Measurements from ENCODE around the gene FAT1. TPM values are rescaled to one million over a fixed set of nuclear protein-coding genes. Genes with fewer than 3 reads are reported as not detected.

The FAT1 gene
- total RNA-seq, 4 donors from 2014 or later = 2.3 to 9.7 (median 4.8) TPM

- TF ChIP-seq POLR2A (IDR thresholded peaks at IDR 0.05) (no peak), CTCF (IDR thresholded peaks at IDR 0.05 in 4 of 5, conservative IDR thresholded peaks at IDR 0.05 in 1 of 5) (no peak)
- Histone ChIP-seq H3K36me3 (no peaks in the 10 kb centered on the region), H3K27me3 (no peaks in the 10 kb centered on the region), H3K27ac (no peak overlapping the region), H3K4me3 (no peak overlapping the region), H3K9me3 (no peaks in the 10 kb centered on the region), H3K4me1 (peaks cover 6 to 10% of the 10 kb centered on the region in 2 donors)
- intact Hi-C loops (cut with DNase I; ENCODE audit: low total_unique reads) = no loop called here
- in situ Hi-C loops (cut with MboI; ENCODE audit: low sequenced_read_pairs in 4 of 4) = no loop called here
- DNase-seq (no peak), ATAC-seq (no peak)
Measured at GRCh38 chr4:186704057-186704456, 19.6 kb downstream of the FAT1 start.

GRCh38 chr4:186703510-186703909 is 20.1 kb downstream of the FAT1 start:
- Histone ChIP-seq H3K27me3 (no peaks in the 10 kb centered on the region), H3K4me1 (peaks cover 6 to 10% of the 10 kb centered on the region in 2 donors), H3K4me3 (no peak overlapping the region), H3K9me3 (no peaks in the 10 kb centered on the region), H3K36me3 (no peaks in the 10 kb centered on the region), H3K27ac (no peak overlapping the region)
- DNase-seq (no peak), ATAC-seq (no peak)
- no peak for TF ChIP-seq POLR2A (IDR thresholded peaks at IDR 0.05)
- TF ChIP-seq CTCF (IDR thresholded peaks at IDR 0.05 in 4 of 5, conservative IDR thresholded peaks at IDR 0.05 in 1 of 5) = no peak
- in situ Hi-C loops (cut with MboI; ENCODE audit: low sequenced_read_pairs in 4 of 4) (no loop called here), intact Hi-C loops (cut with DNase I; ENCODE audit: low total_unique reads) (no loop called here)

- intact Hi-C loops (cut with DNase I; ENCODE audit: low total_unique reads) (no loop called here), in situ Hi-C loops (cut with MboI; ENCODE audit: low sequenced_read_pairs in 4 of 4) (no loop called here)
- Histone ChIP-seq H3K4me1 (peaks cover 6 to 10% of the 10 kb centered on the region in 2 donors), H3K9me3 (no peaks in the 10 kb centered on the region), H3K27ac (no peak overlapping the region), H3K36me3 (no peaks in the 10 kb centered on the region), H3K27me3 (no peaks in the 10 kb centered on the region), H3K4me3 (no peak overlapping the region)
- DNase-seq (no peak), ATAC-seq (no peak)
- TF ChIP-seq CTCF (IDR thresholded peaks at IDR 0.05 in 4 of 5, conservative IDR thresholded peaks at IDR 0.05 in 1 of 5) = no peak
- TF ChIP-seq POLR2A (IDR thresholded peaks at IDR 0.05) = no peak
Measured at GRCh38 chr4:186702940-186703339, 20.7 kb downstream of the FAT1 start.

GRCh38 chr4:186702297-186702696 is 21.4 kb downstream of the FAT1 start:
- in situ Hi-C loops (cut with MboI; ENCODE audit: low sequenced_read_pairs in 4 of 4) = no loop called here
- intact Hi-C loops (cut with DNase I; ENCODE audit: low total_unique reads) = no loop called here
- Histone ChIP-seq H3K27ac (peak overlapping the region in 1 of 4 donors; percentile 58), H3K4me3 (no peak overlapping the region), H3K36me3 (no peaks in the 10 kb centered on the region), H3K27me3 (no peaks in the 10 kb centered on the region), H3K4me1 (peaks cover 6 to 10% of the 10 kb centered on the region in 2 donors), H3K9me3 (no peaks in the 10 kb centered on the region)
- no peak for TF ChIP-seq CTCF (IDR thresholded peaks at IDR 0.05 in 4 of 5, conservative IDR thresholded peaks at IDR 0.05 in 1 of 5)
- TF ChIP-seq POLR2A (IDR thresholded peaks at IDR 0.05) = no peak
- DNase-seq (no peak), ATAC-seq (no peak)

- Histone ChIP-seq H3K4me3 (no peak overlapping the region), H3K36me3 (no peaks in the 10 kb centered on the region), H3K27me3 (no peaks in the 10 kb centered on the region), H3K9me3 (no peaks in the 10 kb centered on the region), H3K4me1 (peaks cover 6 to 10% of the 10 kb centered on the region in 2 donors), H3K27ac (peak overlapping the region; percentile 49 to 60 (median 57))
- in situ Hi-C loops (cut with MboI; ENCODE audit: low sequenced_read_pairs in 4 of 4) (no loop called here), intact Hi-C loops (cut with DNase I; ENCODE audit: low total_unique reads) (no loop called here)
- no peak for DNase-seq
- no peak for TF ChIP-seq CTCF (IDR thresholded peaks at IDR 0.05 in 4 of 5, conservative IDR thresholded peaks at IDR 0.05 in 1 of 5)
- no peak for TF ChIP-seq POLR2A (IDR thresholded peaks at IDR 0.05)
- ATAC-seq = no peak
Measured at GRCh38 chr4:186701788-186702187, 21.9 kb downstream of the FAT1 start.

All from gastrocnemius medialis (tissue), 4 donors.